Heart left ventricle (tissue), 16 donors: ENCODE measurements around the gene TEKT2. TPM values are rescaled to one million over a fixed set of nuclear protein-coding genes. Genes with fewer than 3 reads are reported as not detected.

Source experiments
- ATAC-seq, 4 donors: fragments of 200-7000 bp; cut with Tn5 transposase; one replicate each; pipeline ENCODE4 v1.9.1; 2020 to 2022; ENCODE audit warnings: moderate library complexity in 4 of 4, mild to moderate bottlenecking in 3 of 4, moderate number of reproducible peaks in 1 of 4
- DNase-seq, 5 donors: peaks; one replicate each; pipeline ENCODE4 v3.0.0-alpha.2; 2020
- H3K27ac ChIP-seq, 12 donors: fragments of 200-600 bp; sonication (generic) in 4 of 12; one replicate each; pipeline versions ENCODE4 v1.5.0 to v1.8.0; 2016 to 2022; ENCODE audit warnings: mild to moderate bottlenecking in 2 of 12
- H3K27me3 ChIP-seq, 9 donors: fragments of 200-600 bp; sonication (generic) in 2 of 9; one replicate each; pipeline versions ENCODE4 v1.5.1 to v1.8.0; 2016 to 2022; ENCODE audit warnings: mild to moderate bottlenecking in 3 of 9
- H3K36me3 ChIP-seq, 9 donors: fragments of 200-600 bp; sonication (generic) in 2 of 9; one replicate each; pipeline versions ENCODE4 v1.5.0 to v1.8.0; 2018 to 2022; ENCODE audit warnings: mild to moderate bottlenecking in 2 of 9
- H3K4me1 ChIP-seq, 12 donors: fragments of 200-600 bp; sonication (generic) in 4 of 12; one replicate each; pipeline versions ENCODE4 v1.5.0 to v1.8.0; 2016 to 2022; ENCODE audit warnings: mild to moderate bottlenecking in 3 of 12
- H3K4me3 ChIP-seq, 12 donors: fragments of 200-600 bp; sonication (generic) in 4 of 12; one replicate each; pipeline versions ENCODE4 v1.5.0 to v1.8.0; 2017 to 2022; ENCODE audit warnings: mild to moderate bottlenecking in 9 of 12, moderate library complexity in 4 of 12
- H3K9me3 ChIP-seq, 12 donors: fragments of 200-600 bp; sonication (generic) in 4 of 12; one replicate each; pipeline versions ENCODE4 v1.5.0 to v1.8.0; 2016 to 2022; ENCODE audit warnings: mild to moderate bottlenecking in 1 of 12
- CTCF ChIP-seq, 12 donors: fragments of 200-600 bp; sonication (generic) in 4 of 12; IDR thresholded peaks; one replicate each; pipeline versions ENCODE4 v1.5.0 to v1.8.0; 2018 to 2022; ENCODE audit warnings: antibody characterized with exemption in 12 of 12, mild to moderate bottlenecking in 5 of 12
- POLR2A ChIP-seq, 2 donors: fragments of 450-650 bp; IDR thresholded peaks; one replicate each; pipeline ENCODE4 v1.6.1; 2017; ENCODE audit warnings: antibody characterized with exemption in 2 of 2, mild to moderate bottlenecking in 2 of 2, moderate library complexity in 2 of 2
- WGBS, 4 donors: extraction: QIAGEN DNeasy Blood & Tissue Kit in 2 of 4; methylation state at CpG; one replicate each; pipeline versions ENCODE4 v1.1.5 to v1.1.7; 2013 to 2018; 5-methylcytosine and 5-hydroxymethylcytosine counted together
- intact Hi-C, 10 donors: fragments of 100-400 bp; cut with DNase I; formaldehyde crosslinking; loops; one replicate each; pipeline versions ENCODE4 v1.11.1 to v1.14.2; 2022
- polyA plus RNA-seq, 2 donors: library from polyadenylated mRNA; stranded (reverse); fragments of 200-250 nt; gene quantifications; one replicate each; pipeline ENCODE4 v1.2.3, GENCODE V29; 2013
- total RNA-seq, 9 donors: library from RNA; depleted of rRNA in 2 of 9; stranded (reverse); fragments of >200 nt in 2 of 9; fragmentation: NEBNext Ultra II Directional in 3 of 9; extraction: Animal tissue kit (Norgen Biotek cat#: 25700) in 3 of 9; gene quantifications; one replicate each; pipeline versions ENCODE4 v1.1.0 to v1.2.4, GENCODE V29; 2016 to 2023
- donor health status: ischemic (EF 13 %, LVEDD 7.1; RV severe dilation, severe dysfunction).
- donor health status: healthy with polysubstance abuse.
- donor health status: DM: no; HTN: yes; CAD: no.
- donor health status: DM: no; HTN: no; CAD: no.
- donor health status: ischemic (EF 25% LVEDD 6.9; RV normal size, moderate dysfunction).
- donor health status: ischemic (EF 25% LVEDD 5.7; RV mildly dilated, moderate dysfunction).
- donor health status: healthy.
- donor health status: DM: yes; HTN: yes; CAD: no.
- donor health status: ischemic (EF 35%, LVEDD 5.7; RV mildly dilated, moderate dysfunction).
- donor health status: nonischemic (EF 11% LVEDD 7.7; RV severe dilation, severe dysfunction).
- donor health status: DM: yes; HTN: yes; CAD: no.
- donor health status: PGD.
- donor health status: ischemic (EF 29% LVEDD 5.4; RV normal size, mild dysfunction).
- donor health status: nonischemic (EF 23%, LVEDD 6.1; RV moderate dilation, normal function).

The TEKT2 gene
- total and polyA plus RNA-seq, 11 donors, result 0.07 to 0.23 (median 0.18) TPM; not detected in 7

GRCh38 chr1:36067871-36068270, 16.0 kb upstream of the TEKT2 start:
- ATAC-seq (no peak), DNase-seq (no peak)
- no peak for TF ChIP-seq CTCF (IDR thresholded peaks at IDR 0.05)
- TF ChIP-seq POLR2A (IDR thresholded peaks at IDR 0.05), result no peak
- Histone ChIP-seq H3K9me3 (no peaks in the 10 kb centered on the region), H3K4me3 (no peak overlapping the region), H3K36me3 (no peaks in the 10 kb centered on the region), H3K27ac (no peak overlapping the region), H3K4me1 (no peaks in the 10 kb centered on the region), H3K27me3 (no peaks in the 10 kb centered on the region)
- intact Hi-C loops, result no loop called here

GRCh38 chr1:36068866-36069265, 15.0 kb upstream of the TEKT2 start:
- H3K4me1 ChIP-seq, result no peaks in the 10 kb centered on the region
- no peaks in the 10 kb centered on the region for H3K9me3 ChIP-seq
- WGBS, 4 donors, result 92 to 94% (median 93%) methylated on average over 2 of the region's 2 CpGs
- H3K27ac ChIP-seq, result no peak overlapping the region
- no peaks in the 10 kb centered on the region for H3K36me3 ChIP-seq
- no peak overlapping the region for H3K4me3 ChIP-seq
- H3K27me3 ChIP-seq, result no peaks in the 10 kb centered on the region
- TF ChIP-seq POLR2A (IDR thresholded peaks at IDR 0.05) (no peak), CTCF (IDR thresholded peaks at IDR 0.05) (no peak)
- DNase-seq, result no peak
- intact Hi-C loops, result no loop called here
- ATAC-seq, result no peak

- Histone ChIP-seq H3K27ac (no peak overlapping the region), H3K9me3 (no peaks in the 10 kb centered on the region), H3K36me3 (no peaks in the 10 kb centered on the region), H3K4me1 (no peaks in the 10 kb centered on the region), H3K4me3 (no peak overlapping the region), H3K27me3 (no peaks in the 10 kb centered on the region)
- intact Hi-C loops, result no loop called here
- no peak for ATAC-seq
- WGBS, 4 donors, result 77 to 87% (median 83%) methylated on average over 2 of the region's 2 CpGs
- DNase-seq, result no peak
- TF ChIP-seq CTCF (IDR thresholded peaks at IDR 0.05) (no peak), POLR2A (IDR thresholded peaks at IDR 0.05) (no peak)
These were observed 13.5 kb upstream of the TEKT2 start for GRCh38 chr1:36070349-36070748.

- DNase-seq (no peak), ATAC-seq (no peak)
- Histone ChIP-seq H3K4me3 (no peak overlapping the region), H3K9me3 (no peaks in the 10 kb centered on the region), H3K4me1 (no peaks in the 10 kb centered on the region), H3K36me3 (no peaks in the 10 kb centered on the region), H3K27ac (no peak overlapping the region), H3K27me3 (no peaks in the 10 kb centered on the region)
- no peak for TF ChIP-seq POLR2A (IDR thresholded peaks at IDR 0.05)
- no peak for TF ChIP-seq CTCF (IDR thresholded peaks at IDR 0.05)
- WGBS, 4 donors, result 50 to 64% (median 56%) methylated on average over 4 of the region's 4 CpGs
- intact Hi-C loops, result no loop called here
These were observed 6.8 kb upstream of the TEKT2 start for GRCh38 chr1:36076979-36077573.
